AG09309 (cell line): ENCODE measurements around the gene CGB7.
"Not testable (repeated sequence)": the region's sequence is repeated elsewhere in the genome, so short reads cannot be mapped to it uniquely, and the experiment has no call there.

Source experiments
- DNase-seq: peaks from one replicate; pipeline ENCODE4 v3.0.0-alpha.2; 2010; ENCODE audit warnings: low read depth
- H3K4me3 ChIP-seq: 2 replicates; pipeline ENCODE4 v1.5.1; 2011; ENCODE audit warnings: mild to moderate bottlenecking, low read depth, low read length, moderate library complexity; ENCODE audit not compliant: control insufficient read depth
- TF ChIP-seq, protein P1 (sequence below): IDR thresholded peaks from 2 replicates; pipeline ENCODE4 v1.5.1; 2011; ENCODE audit warnings: mild to moderate bottlenecking, low read depth, low read length, inconsistent platforms; ENCODE audit not compliant: insufficient read depth, control insufficient read depth; ENCODE audit errors: missing control alignments

The CGB7 gene

DNA sequence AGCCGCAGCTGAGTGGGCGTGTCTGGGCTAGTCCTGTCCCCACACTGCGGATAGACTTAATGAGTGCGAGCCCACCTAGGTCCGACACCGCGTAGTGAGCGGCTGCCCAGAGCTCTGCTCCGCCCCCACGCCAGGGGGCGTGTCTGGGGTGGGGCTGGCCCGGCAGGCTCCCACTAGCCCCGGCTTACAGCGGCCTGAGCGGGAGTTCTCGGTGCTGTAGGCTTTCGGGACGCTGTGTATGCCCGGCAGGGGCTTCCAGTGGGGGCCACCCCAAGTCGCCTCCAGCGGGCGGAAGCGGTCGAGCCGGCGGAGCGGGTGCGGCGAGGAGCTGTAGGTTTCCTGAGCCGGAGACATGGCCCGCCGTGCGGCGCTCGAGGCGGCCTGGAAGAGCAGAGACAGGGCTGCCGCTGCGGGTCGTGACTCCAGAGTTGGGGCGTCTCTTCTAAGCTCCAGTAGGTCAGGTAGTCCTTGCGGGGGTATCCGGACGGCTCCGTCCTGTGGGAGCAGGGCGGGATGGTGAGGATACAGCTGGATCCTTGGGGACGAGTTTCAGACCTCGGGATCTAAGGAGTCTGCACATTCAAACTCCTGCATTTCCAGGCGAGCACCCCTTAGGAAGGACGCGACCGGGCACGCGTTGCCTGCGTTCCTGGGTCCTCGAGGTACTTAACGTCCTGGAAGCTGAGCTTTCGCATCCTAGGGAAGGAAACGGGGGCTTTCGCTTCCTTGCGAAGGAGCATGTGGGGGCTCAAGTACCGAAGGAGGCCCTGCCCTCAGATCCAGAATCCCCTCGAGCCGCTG, 1.2 kb downstream of the CGB7 start:
- no peak for DNase-seq
- peak overlapping the region; percentile 54 for H3K4me3 ChIP-seq
- TF ChIP-seq, protein P1, sequence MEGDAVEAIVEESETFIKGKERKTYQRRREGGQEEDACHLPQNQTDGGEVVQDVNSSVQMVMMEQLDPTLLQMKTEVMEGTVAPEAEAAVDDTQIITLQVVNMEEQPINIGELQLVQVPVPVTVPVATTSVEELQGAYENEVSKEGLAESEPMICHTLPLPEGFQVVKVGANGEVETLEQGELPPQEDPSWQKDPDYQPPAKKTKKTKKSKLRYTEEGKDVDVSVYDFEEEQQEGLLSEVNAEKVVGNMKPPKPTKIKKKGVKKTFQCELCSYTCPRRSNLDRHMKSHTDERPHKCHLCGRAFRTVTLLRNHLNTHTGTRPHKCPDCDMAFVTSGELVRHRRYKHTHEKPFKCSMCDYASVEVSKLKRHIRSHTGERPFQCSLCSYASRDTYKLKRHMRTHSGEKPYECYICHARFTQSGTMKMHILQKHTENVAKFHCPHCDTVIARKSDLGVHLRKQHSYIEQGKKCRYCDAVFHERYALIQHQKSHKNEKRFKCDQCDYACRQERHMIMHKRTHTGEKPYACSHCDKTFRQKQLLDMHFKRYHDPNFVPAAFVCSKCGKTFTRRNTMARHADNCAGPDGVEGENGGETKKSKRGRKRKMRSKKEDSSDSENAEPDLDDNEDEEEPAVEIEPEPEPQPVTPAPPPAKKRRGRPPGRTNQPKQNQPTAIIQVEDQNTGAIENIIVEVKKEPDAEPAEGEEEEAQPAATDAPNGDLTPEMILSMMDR = peak; percentile 26

DNA sequence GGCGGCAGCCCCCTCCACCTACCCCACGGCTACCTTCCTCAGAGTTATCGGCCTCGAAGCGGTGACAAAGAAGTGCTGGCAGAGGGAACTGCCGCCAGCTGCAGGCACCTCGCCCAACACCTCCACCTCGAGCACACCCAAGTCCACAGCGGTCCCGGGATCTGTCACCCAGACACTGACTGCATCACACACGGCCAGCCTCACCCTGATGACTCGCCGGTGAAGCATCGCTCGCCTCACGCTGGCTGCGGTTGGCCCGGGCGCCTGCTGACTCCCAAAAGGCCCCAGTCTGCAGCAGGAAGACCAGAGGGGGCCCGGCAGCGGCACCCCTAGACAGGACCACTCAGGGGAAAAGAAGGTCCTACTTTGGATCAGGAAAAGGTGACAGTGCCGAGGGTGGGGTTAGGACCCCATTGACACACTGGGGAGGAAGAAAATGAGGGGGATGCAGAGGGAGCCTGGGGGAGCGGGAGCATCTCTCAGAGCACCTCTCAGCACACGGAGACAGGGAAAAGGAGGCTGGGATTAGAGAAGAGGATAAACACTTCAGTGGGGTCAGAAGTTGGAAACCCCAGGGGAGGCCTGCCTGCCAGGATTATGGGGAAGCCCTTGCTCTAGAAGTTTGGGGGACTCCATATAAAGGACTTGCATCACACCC, 7.0 kb downstream of the CGB7 start:
- H3K4me3 ChIP-seq, DNase-seq: not testable (repeated sequence)

DNA sequence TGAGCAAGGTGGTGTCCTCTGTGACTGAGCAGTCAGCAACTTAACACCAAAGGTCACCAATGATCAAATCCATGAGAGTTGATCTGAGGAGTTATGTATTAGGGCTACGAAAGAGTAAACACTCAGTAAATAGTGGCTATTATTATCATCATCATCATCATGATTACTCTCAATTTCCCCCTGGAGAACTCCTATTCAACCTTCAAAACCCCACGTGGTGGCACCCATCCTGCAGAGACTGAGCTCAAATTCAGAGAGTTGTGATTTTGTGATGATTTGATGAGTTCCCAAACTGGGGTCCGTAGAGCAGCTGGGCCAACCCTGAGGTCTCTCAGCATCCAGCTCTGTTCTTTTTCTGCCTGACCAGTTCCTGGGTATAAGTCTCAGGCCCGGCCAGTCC, 7.7 kb downstream of the CGB7 start:
- not testable (repeated sequence) for DNase-seq, H3K4me3 ChIP-seq

DNA sequence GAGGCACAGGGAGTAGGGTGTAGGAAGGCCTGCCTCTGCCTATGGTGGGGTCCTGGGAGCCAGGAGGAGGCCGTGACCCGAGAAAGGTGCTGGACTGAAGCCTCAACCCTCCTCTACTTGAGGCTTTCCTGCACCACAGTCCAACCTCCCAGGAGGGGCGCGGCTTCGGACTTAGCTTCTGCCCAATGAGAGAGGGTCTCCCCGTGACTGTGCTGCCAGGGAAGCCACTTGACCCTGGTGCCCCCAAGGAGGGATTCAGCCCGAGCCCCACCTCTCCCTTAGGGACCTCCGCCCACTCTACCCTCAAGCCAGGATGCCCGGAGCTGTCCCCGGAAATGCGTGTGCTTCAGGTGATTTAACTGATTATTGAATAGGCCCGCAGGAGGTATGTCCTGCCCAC, 8.5 kb downstream of the CGB7 start, which contains the start of gene CGB8:
Gene CGB8, minus strand, starts transcription at position 101 of the 400 bp plus-strand sequence. CDS start 372 bp downstream, outside the sequence.
- DNase-seq, H3K4me3 ChIP-seq: not testable (repeated sequence)

DNA sequence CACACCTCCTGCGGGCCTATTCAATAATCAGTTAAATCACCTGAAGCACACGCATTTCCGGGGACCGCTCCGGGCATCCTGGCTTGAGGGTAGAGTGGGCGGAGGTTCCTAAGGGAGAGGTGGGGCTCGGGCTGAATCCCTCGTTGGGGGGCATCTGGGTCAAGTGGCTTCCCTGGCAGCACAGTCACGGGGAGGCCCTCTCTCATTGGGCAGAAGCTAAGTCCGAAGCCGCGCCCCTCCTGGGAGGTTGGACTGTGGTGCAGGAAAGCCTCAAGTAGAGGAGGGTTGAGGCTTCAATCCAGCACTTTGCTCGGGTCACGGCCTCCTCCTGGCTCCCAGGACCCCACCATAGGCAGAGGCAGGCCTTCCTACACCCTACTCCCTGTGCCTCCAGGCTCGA, 14.0 kb downstream of the CGB7 start, which contains the start of gene CGB5:
Gene CGB5, plus strand, starts transcription at position 301 of the 400 bp plus-strand sequence. CDS start 362 bp downstream, outside the sequence.
- not testable (repeated sequence) for DNase-seq, H3K4me3 ChIP-seq

DNA sequence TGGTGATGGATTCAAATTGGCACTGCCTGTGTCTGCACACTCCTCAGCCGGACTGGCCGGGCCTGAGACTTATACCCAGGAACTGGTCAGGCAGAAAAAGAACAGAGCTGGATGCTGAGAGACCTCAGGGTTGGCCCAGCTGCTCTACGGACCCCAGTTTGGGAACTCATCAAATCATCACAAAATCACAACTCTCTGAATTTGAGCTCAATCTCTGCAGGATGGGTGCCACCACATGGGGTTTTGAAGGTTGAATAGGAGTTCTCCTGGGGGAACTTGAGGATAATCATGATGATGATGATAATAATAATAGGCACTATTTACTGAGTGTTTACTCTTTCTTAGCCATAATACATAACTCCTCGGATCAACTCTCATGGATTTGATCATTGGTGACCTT, 14.9 kb downstream of the CGB7 start:
- not testable (repeated sequence) for DNase-seq, H3K4me3 ChIP-seq

DNA sequence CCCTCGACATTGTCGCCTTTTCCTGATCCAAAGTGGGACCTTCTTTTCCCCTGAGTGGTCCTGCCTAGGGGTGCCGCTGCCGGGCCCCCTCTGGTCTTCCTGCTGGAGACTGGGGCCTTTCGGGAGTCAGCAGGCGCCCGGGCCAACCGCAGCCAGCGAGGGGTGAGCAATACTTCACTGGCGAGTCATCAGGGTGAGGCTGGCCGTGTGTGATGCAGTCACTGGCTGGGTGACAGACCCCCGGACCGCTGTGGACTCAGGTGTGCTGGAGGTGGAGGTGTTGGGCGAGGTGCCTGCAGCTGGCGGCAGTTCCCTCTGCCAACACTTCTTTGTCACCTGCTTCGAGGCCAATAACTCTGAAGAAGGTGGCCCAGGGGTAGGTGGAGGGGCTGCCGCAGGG, 15.4 kb downstream of the CGB7 start:
- H3K4me3 ChIP-seq = no peak overlapping the region
- TF ChIP-seq, protein P1 = no peak
- no peak for DNase-seq

DNA sequence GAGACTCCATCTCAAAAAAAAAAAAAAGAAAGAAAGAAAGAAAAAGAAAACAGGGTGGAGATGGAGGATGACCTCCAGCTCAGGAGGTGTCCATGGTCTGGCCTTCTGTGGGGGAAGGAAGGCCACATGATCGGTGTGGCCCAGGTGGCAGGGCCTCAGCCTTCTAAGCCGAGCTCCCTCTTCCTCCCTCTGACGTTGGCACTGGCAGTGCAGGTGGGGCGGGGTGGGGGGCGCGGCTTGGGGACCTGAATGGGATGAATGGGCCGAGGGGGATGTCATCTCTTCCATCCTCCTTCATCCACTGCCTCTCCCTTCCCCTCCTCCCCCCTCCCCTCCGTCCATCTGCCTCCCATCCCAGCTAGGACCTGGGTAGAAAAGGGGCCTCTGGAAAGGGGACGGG, 17.8 kb downstream of the CGB7 start:
- DNase-seq, H3K4me3 ChIP-seq: not testable (repeated sequence)

DNA sequence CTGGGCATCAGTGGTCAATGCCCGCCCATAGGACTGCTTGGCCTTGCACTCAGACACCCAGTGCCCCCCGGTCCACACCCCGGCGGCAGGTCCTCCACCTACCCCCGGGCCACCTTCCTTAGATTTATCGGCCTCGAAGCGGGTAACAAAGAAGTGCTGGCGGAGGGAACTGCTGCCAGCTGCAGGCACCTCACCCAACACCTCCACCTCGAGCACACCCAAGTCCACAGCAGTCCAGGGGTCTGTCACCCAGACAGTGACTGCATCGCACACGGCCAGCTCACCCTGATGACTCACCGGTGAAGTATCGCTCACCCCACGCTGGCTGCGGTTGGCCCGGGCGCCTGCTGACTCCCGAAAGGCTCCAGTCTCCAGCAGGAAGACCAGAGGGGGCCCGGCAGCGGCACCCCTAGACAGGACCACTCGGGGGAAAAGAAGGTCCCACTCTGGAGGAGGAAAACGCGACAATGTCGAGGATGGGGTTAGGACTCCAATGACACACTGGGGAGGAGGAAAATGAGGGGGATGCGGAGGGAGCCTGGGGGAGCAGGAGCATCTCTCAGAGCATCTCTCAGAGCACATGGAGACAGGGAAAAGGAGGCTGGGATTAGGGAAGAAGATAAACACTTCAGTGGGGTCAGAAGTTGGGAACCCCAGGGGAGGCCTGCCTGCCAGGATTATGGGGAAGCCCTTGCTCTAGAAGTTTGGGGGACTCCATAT, 18.8 kb downstream of the CGB7 start:
- not testable (repeated sequence) for DNase-seq, H3K4me3 ChIP-seq

DNA sequence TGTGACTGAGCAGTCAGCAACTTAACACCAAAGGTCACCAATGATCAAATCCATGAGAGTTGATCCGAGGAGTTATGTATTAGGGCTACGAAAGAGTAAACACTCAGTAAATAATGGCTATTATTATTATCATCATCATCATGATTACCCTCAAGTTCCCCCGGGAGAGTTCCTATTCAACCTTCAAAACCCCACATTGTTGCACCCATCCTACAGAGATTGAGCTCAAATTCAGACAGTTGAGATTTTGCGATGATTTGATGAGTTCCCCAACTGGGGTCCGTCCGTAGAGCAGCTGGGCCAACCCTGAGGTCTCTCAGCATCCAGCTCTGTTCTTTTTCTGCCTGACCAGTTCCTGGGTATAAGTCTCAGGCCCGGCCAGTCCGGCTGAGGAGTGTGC, 19.4 kb downstream of the CGB7 start:
- H3K4me3 ChIP-seq, DNase-seq: not testable (repeated sequence)

DNA sequence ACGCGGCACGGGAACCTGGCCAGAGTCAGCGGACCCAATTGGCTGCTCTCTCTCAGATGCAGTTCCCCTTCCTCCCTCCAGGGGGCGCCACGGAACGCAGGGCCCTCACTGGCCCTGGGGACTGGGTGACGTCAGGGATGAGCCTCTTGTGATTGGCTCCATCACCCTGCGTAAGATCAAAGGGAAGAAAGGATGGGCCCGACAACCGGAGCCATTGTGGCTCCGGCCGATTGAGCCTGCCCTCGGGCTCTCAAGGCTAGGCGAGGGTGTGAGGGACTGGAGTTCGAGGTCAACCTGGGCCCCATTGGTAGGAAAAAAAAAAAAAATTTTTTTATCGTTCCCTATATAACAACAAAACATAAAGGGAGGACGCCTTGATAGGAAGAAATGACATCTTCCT, 20.7 kb downstream of the CGB7 start, which contains the start of gene CGB1:
Gene CGB1, minus strand, starts transcription at position 81 of the 400 bp plus-strand sequence. CDS start 184 bp downstream, outside the sequence.
- TF ChIP-seq, protein P1 = peak; percentile 33
- not testable (repeated sequence) for DNase-seq, H3K4me3 ChIP-seq
